OCI-LY1 (cell line): ENCODE data around the gene AP3D1.

Source experiments
- H2AFZ ChIP-seq: fragments of 200-600 bp; sonication (generic), shearing (Covaris generic); 2 replicates; pipeline ENCODE4 v1.6.0; 2014; ENCODE audit warnings: antibody characterized with exemption, mild to moderate bottlenecking, low read length
- H3F3A ChIP-seq: fragments of 200-600 bp; sonication (generic), shearing (Covaris generic); 2 replicates; pipeline ENCODE4 v1.6.0; 2014; ENCODE audit warnings: mild to moderate bottlenecking, antibody characterized with exemption, low read length, moderate library complexity; ENCODE audit not compliant: insufficient read depth
- H3K27ac ChIP-seq: fragments of 200-600 bp; sonication (generic); 2 replicates; pipeline ENCODE4 v1.5.1; 2014; ENCODE audit warnings: low read length, mixed run types, mild to moderate bottlenecking, low read depth; ENCODE audit not compliant: poor library complexity, severe bottlenecking
- H3K27me3 ChIP-seq: fragments of 200-600 bp; sonication (generic); 2 replicates; pipeline ENCODE4 v1.6.0; 2014; ENCODE audit warnings: antibody characterized with exemption, mild to moderate bottlenecking, low read length, moderate library complexity; ENCODE audit not compliant: insufficient read depth
- H3K36me3 ChIP-seq: fragments of 200-600 bp; sonication (generic); 2 replicates; pipeline ENCODE4 v1.6.1; 2014; ENCODE audit warnings: mild to moderate bottlenecking, antibody characterized with exemption, low read length, moderate library complexity, mixed read lengths; ENCODE audit not compliant: insufficient read depth
- H3K4me1 ChIP-seq: fragments of 200-600 bp; sonication (generic); 2 replicates; pipeline ENCODE4 v1.5.1; 2014; ENCODE audit warnings: mild to moderate bottlenecking, low read length, moderate library complexity; ENCODE audit not compliant: insufficient read depth, severe bottlenecking
- H3K4me2 ChIP-seq: fragments of 200-600 bp; sonication (generic), shearing (Covaris generic); 2 replicates; pipeline ENCODE4 v1.6.1; 2014; ENCODE audit warnings: low read length
- H3K4me3 ChIP-seq: fragments of 200-600 bp; sonication (generic); 2 replicates; pipeline ENCODE4 v1.5.1; 2014; ENCODE audit warnings: low read length, low read depth, mild to moderate bottlenecking, mixed read lengths; ENCODE audit not compliant: poor library complexity, severe bottlenecking
- H3K79me2 ChIP-seq: fragments of 200-600 bp; shearing (Covaris generic); 2 replicates; pipeline ENCODE4 v1.6.1; 2016; ENCODE audit warnings: mixed run types, low read length, mixed read lengths; ENCODE audit not compliant: insufficient read depth
- H3K9ac ChIP-seq: fragments of 200-600 bp; sonication (generic), shearing (Covaris generic); 2 replicates; pipeline ENCODE4 v1.6.1; 2014; ENCODE audit warnings: mild to moderate bottlenecking, low read length, mixed read lengths
- H3K9me2 ChIP-seq: fragments of 200-600 bp; sonication (generic), shearing (Covaris generic); 2 replicates; pipeline ENCODE4 v1.6.1; 2014; ENCODE audit warnings: low read depth, mild to moderate bottlenecking, low read length, mixed read lengths
- H3K9me3 ChIP-seq: fragments of 200-600 bp; shearing (Covaris generic); 2 replicates; pipeline ENCODE4 v1.6.1; 2014; ENCODE audit warnings: low read length, mixed read lengths
- H4K20me1 ChIP-seq: fragments of 200-600 bp; sonication (generic), shearing (Covaris generic); 2 replicates; pipeline ENCODE4 v1.6.0; 2016; ENCODE audit warnings: mild to moderate bottlenecking, low read length; ENCODE audit not compliant: insufficient read depth
- CTCF ChIP-seq: fragments of 200-600 bp; sonication (generic), shearing (Covaris generic); IDR thresholded peaks from 2 replicates; pipeline ENCODE4 v1.5.1; 2017; ENCODE audit warnings: mild to moderate bottlenecking, antibody characterized with exemption, low read length, moderate library complexity, mixed read lengths
- EZH2 ChIP-seq: fragments of 200-600 bp; sonication (generic), shearing (Covaris generic); IDR thresholded peaks from 2 replicates; pipeline ENCODE4 v1.8.0; 2017; ENCODE audit warnings: borderline replicate concordance, mixed run types, mild to moderate bottlenecking, antibody characterized with exemption, low read length, moderate library complexity, mixed read lengths

Gene AP3D1

DNA sequence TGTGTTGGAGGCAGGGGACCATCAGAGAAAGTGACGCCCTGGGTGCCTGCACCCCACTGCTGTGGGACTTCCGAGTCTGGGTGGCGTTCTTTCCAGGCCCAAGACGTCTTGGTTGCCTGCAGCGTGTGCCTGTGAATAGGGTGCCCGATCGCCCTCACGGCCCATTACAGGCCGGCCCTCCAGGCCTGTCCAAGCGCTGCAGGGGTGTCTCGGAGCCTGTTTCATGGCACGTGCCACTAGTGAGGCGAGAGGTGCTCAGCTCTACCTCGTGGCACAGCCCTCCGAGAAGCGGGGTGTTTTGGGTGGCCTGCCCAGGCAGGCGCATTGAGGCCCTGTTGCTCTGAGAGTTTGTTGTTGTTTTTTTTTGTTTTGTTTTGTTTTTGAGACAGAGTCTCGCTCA lies 42.4 kb upstream of the AP3D1 start:
- Histone ChIP-seq H3K9me2 (no peaks in the 10 kb centered on the region), H3K36me3 (peaks cover 7% of the 10 kb centered on the region), H4K20me1 (no peaks in the 10 kb centered on the region), H3K9ac (no peak overlapping the region), H3K4me3 (no peak overlapping the region), H2AFZ (no peak overlapping the region), H3K79me2 (no peaks in the 10 kb centered on the region), H3K27ac (no peak overlapping the region), H3K4me2 (no peak overlapping the region), H3K9me3 (no peaks in the 10 kb centered on the region), H3K4me1 (no peaks in the 10 kb centered on the region), H3F3A (no peaks in the 10 kb centered on the region), H3K27me3 (no peaks in the 10 kb centered on the region)
- TF ChIP-seq EZH2 (no peak), CTCF (no peak)

GRCh38 chr19:2192862-2193261 lies 41.5 kb upstream of the AP3D1 start:
- H3K9me3 ChIP-seq, result no peaks in the 10 kb centered on the region
- H3K27me3 ChIP-seq, result no peaks in the 10 kb centered on the region
- TF ChIP-seq CTCF (no peak), EZH2 (no peak)
- H3K9me2 ChIP-seq, result no peaks in the 10 kb centered on the region
- H3K79me2 ChIP-seq, result no peaks in the 10 kb centered on the region
- no peaks in the 10 kb centered on the region for H3F3A ChIP-seq
- no peak overlapping the region for H2AFZ ChIP-seq
- H3K27ac ChIP-seq, result no peak overlapping the region
- H3K9ac ChIP-seq, result no peak overlapping the region
- H3K4me2 ChIP-seq, result no peak overlapping the region
- H3K4me3 ChIP-seq, result no peak overlapping the region
- H3K36me3 ChIP-seq, result peaks cover 9% of the 10 kb centered on the region
- H4K20me1 ChIP-seq, result no peaks in the 10 kb centered on the region
- peaks cover 4% of the 10 kb centered on the region for H3K4me1 ChIP-seq

GRCh38 chr19:2191456-2192310 lies 40.3 kb upstream of the AP3D1 start:
- H3K4me1 ChIP-seq, result peaks cover 5% of the 10 kb centered on the region
- no peak overlapping the region for H3K27ac ChIP-seq
- no peak overlapping the region for H2AFZ ChIP-seq
- H3K27me3 ChIP-seq, result no peaks in the 10 kb centered on the region
- H3K9ac ChIP-seq, result no peak overlapping the region
- TF ChIP-seq EZH2 (no peak), CTCF (no peak)
- H3K79me2 ChIP-seq, result no peaks in the 10 kb centered on the region
- H3K4me2 ChIP-seq, result no peak overlapping the region
- no peaks in the 10 kb centered on the region for H3K9me3 ChIP-seq
- H4K20me1 ChIP-seq, result no peaks in the 10 kb centered on the region
- peaks cover 16% of the 10 kb centered on the region for H3K36me3 ChIP-seq
- H3F3A ChIP-seq, result no peaks in the 10 kb centered on the region
- H3K4me3 ChIP-seq, result no peak overlapping the region
- no peaks in the 10 kb centered on the region for H3K9me2 ChIP-seq
